Fibroblast of pulmonary artery (primary cell): ENCODE data around the gene DOCK3.
A peak's percentile ranks its signal among the peaks of the same experiment; 100 is the strongest.

Source experiments
- DNase-seq: peaks from one replicate; pipeline ENCODE4 v3.0.0-alpha.2; 2010; ENCODE audit warnings: low read depth
- H3K4me3 ChIP-seq: replicated peaks from 2 replicates; pipeline ENCODE4 v1.5.1; 2011; ENCODE audit warnings: low read depth, mild to moderate bottlenecking, control low read depth, low read length, moderate library complexity
- TF ChIP-seq, protein P1 (sequence below): IDR thresholded peaks from 2 replicates; pipeline ENCODE4 v1.5.1; 2011; ENCODE audit warnings: mild to moderate bottlenecking, control low read depth, low read length, inconsistent platforms; ENCODE audit errors: missing control alignments

DOCK3 gene

DNA sequence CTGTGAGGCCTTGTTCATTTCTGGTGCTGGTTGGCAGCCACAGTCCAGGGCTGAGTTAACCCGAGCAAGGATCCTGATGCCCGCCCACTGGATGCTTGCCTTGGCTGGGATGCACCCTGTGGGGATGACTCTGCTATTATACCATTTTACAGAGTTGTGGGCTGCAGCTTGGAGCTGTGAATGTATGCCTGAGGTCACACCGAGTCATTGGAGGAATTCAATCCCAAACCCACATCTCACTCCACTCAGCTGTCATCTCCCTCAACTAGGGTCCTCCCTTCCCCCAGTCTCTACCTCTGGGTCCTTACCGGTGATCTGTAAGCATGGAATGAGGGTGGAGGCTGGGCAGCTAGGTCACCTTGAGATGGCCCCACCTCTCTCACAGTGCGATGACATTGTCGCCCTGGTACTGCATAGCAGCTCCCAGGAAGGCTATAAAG lies 35.7 kb upstream of the DOCK3 start:
- no peak overlapping the region for H3K4me3 ChIP-seq

DNA sequence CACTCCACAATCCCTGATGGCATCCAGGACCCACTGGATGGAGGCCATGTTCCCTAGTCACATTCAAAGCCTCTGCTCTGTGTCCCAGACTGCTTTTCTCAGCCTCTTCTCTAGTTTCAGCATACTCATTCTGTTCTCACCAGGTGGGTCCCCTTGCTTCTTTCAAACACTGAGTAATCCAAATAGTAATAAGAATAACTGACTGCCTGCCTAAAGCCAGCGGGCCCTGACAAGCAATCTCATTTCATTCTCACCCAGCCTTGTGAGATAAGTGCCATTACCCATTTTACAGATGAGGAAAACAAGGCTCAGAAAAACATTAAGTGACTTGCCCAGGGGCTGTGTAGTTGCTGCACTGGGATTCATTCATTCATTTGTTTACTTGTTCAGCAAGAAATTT lies 32.3 kb upstream of the DOCK3 start:
- TF ChIP-seq, protein P1, sequence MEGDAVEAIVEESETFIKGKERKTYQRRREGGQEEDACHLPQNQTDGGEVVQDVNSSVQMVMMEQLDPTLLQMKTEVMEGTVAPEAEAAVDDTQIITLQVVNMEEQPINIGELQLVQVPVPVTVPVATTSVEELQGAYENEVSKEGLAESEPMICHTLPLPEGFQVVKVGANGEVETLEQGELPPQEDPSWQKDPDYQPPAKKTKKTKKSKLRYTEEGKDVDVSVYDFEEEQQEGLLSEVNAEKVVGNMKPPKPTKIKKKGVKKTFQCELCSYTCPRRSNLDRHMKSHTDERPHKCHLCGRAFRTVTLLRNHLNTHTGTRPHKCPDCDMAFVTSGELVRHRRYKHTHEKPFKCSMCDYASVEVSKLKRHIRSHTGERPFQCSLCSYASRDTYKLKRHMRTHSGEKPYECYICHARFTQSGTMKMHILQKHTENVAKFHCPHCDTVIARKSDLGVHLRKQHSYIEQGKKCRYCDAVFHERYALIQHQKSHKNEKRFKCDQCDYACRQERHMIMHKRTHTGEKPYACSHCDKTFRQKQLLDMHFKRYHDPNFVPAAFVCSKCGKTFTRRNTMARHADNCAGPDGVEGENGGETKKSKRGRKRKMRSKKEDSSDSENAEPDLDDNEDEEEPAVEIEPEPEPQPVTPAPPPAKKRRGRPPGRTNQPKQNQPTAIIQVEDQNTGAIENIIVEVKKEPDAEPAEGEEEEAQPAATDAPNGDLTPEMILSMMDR, result no peak
- H3K4me3 ChIP-seq, result no peak overlapping the region
- no peak for DNase-seq

More for the DNA sequence above, 35.7 kb upstream of the DOCK3 start:
- DNase-seq, result peak; percentile 14
- TF ChIP-seq, protein P1, result no peak

DNA sequence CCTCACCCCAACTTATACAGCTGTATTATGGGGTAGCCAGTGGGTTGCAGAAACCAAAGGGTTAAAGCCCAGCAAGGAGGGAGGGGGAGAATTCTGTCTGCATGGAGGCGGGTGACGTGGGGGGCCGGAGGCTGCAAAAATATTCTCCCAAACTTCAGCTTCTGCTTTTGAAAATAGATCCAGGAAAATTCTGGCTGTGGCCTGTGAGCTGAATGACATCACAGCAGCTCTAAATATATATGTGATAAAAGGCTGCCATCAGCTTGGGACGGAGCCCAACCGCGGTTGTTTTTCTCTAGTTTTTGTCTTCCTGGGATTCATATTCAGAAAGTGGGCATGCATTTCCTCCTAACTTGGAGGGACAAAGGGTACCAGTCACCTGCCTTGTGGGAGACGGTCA lies 30.2 kb upstream of the DOCK3 start:
- TF ChIP-seq, protein P1, result no peak
- no peak overlapping the region for H3K4me3 ChIP-seq
- no peak for DNase-seq

DNA sequence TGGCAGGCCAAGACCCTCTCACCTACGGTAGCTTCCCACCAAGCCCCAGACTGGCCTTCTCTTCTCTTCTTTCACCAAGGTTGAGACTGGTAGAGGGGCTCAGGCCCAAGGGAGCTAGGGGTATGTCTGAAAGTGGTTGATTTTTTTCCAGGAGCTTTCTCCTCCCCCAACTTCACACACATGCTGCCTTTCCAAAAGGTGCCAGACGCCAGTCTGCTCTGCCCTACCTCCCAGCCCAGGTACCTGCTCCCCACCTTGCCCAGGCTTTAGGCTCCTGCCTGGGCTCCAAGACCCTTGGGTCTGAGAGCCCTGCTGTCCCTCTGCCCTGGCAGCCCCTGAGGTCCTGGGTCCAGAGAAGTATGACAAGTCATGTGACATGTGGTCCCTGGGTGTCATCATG lies 29.3 kb upstream of the DOCK3 start:
- DNase-seq, result no peak
- TF ChIP-seq, protein P1, result no peak
- H3K4me3 ChIP-seq, result no peak overlapping the region

DNA sequence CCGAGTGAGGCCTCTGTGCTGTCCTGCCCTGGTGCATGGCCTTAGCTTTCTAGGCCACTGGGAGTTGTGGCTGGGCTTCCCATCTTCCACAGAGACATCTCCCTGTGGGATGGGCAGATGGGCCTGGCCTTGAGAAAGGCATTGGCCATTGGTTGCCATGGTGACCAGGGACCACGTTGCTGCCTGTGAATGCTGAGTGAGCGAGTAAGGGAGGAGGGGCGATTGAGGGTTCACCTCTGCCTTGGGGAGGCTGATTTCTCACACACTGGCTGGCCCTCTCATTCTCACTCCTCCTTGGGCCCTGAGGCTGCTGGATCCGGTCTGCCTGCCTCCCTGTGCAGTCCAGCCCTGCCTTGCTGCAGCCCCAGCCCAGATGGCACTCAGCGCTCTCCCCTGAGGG lies 26.4 kb upstream of the DOCK3 start:
- H3K4me3 ChIP-seq, result no peak overlapping the region
- DNase-seq, result no peak
- TF ChIP-seq, protein P1, result no peak

DNA sequence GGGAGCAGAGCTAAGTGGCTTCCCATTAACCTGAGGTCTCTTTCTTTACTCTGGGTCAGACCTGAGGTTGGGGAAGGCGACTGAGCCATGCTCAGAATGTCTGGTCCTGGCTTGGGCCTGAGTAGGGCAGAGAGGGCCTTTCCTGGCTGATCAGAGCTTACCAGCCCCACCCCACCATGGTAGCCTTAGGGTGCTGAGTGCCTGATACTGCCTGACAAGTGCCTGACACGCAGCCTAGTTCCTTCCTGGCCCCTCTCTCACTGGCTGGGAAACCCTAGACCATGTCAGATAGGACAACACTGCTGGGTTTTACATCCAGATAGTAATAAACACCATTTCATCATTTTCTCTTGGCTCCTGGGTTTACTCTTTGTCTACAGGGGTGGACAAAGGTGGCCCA lies 25.8 kb upstream of the DOCK3 start:
- no peak for DNase-seq
- TF ChIP-seq, protein P1, result no peak
- no peak overlapping the region for H3K4me3 ChIP-seq

DNA sequence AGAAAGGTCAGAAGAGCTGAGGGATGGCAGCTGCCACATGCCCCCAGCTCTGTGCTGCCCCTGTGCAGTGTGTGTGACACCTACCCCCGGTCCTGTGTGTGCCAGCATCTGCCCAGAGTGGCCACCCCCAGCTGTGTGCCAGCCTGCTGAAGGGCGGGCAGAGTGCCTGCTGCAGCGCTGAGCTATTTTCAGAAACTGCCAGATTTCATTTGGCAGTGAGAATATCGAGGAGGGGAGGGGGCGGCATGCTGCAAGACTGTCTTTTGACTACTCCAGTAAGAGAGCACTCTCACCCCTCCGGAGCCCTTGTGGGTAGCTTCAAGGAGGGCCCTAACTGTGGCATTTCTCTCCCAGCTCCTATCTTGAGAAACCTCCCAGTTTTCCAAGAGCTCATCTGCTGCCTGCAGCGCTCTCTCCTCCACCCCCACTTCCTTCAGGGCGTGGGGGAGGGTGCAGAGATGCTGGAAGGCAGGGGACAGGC lies 25.2 kb upstream of the DOCK3 start:
- no peak for DNase-seq
- H3K4me3 ChIP-seq, result no peak overlapping the region
- TF ChIP-seq, protein P1, result no peak
